SK-N-SH treated with all-trans-retinoic acid at 6 μM for 48 hours (cell line): Measurements from ENCODE around the gene RBPMS2.

Experiments used
- ATAC-seq: fragments of 200-7000 bp; cut with Tn5 transposase; 3 replicates; pipeline ENCODE4 v1.9.1; 2020; ENCODE audit warnings: mild to moderate bottlenecking, moderate library complexity
- ARNTL ChIP-seq: fragments of 450-650 bp; formaldehyde crosslinking; IDR thresholded peaks from 2 replicates; pipeline ENCODE4 v1.5.0; 2020; ENCODE audit warnings: low read depth, mild to moderate bottlenecking, moderate library complexity, borderline replicate concordance
- BACH2 ChIP-seq: fragments of 250-450 bp; sonication (Bioruptor Pico); IDR thresholded peaks from 2 replicates; pipeline ENCODE4 v1.9.0; 2021; ENCODE audit warnings: mild to moderate bottlenecking, borderline replicate concordance
- CSDC2 ChIP-seq: fragments of 250-450 bp; sonication (Bioruptor Pico); IDR thresholded peaks from 2 replicates; pipeline ENCODE4 v1.5.0; 2020; ENCODE audit warnings: mild to moderate bottlenecking, moderate library complexity
- ESRRG ChIP-seq: fragments of 250-450 bp; sonication (Bioruptor Pico); IDR thresholded peaks from 2 replicates; pipeline ENCODE4 v1.6.1; 2021; ENCODE audit warnings: mild to moderate bottlenecking
- GLIS3 ChIP-seq: fragments of 250-450 bp; sonication (Bioruptor Pico); IDR thresholded peaks from 2 replicates; pipeline ENCODE4 v1.5.0; 2020; ENCODE audit warnings: mild to moderate bottlenecking, moderate library complexity
- ISL1 ChIP-seq: fragments of 250-450 bp; sonication (Bioruptor Pico); IDR thresholded peaks from 2 replicates; pipeline ENCODE4 v2.1.2; 2022; ENCODE audit warnings: mild to moderate bottlenecking, moderate library complexity
- OSR1 ChIP-seq: fragments of 250-450 bp; sonication (Bioruptor Pico); IDR thresholded peaks from 2 replicates; pipeline ENCODE4 v1.8.0; 2022; ENCODE audit warnings: moderate library complexity, mild to moderate bottlenecking, inconsistent platforms
- PPARA ChIP-seq: fragments of 250-450 bp; sonication (Bioruptor Pico); IDR thresholded peaks from 2 replicates; pipeline ENCODE4 v1.5.0; 2020; ENCODE audit warnings: mild to moderate bottlenecking, borderline replicate concordance
- RARB ChIP-seq: fragments of 250-450 bp; sonication (Bioruptor Pico); IDR thresholded peaks from 2 replicates; pipeline ENCODE4 v1.8.0; 2021; ENCODE audit warnings: mild to moderate bottlenecking, moderate library complexity
- SNAI2 ChIP-seq: fragments of 250-450 bp; sonication (Bioruptor Pico); IDR thresholded peaks from 2 replicates; pipeline ENCODE4 v1.5.0; 2020; ENCODE audit warnings: mild to moderate bottlenecking, moderate library complexity
- TCF4 ChIP-seq: fragments of 250-450 bp; sonication (Bioruptor Pico); IDR thresholded peaks from 2 replicates; pipeline ENCODE4 v1.8.0; 2021; ENCODE audit warnings: mild to moderate bottlenecking, moderate library complexity, borderline replicate concordance
- TOX ChIP-seq: fragments of 250-450 bp; sonication (Bioruptor Pico); IDR thresholded peaks from 2 replicates; pipeline ENCODE4 v1.8.0; 2021; ENCODE audit warnings: mild to moderate bottlenecking, moderate library complexity, borderline replicate concordance
- ZC3H10 ChIP-seq: fragments of 250-450 bp; sonication (Bioruptor Pico); IDR thresholded peaks from 2 replicates; pipeline ENCODE4 v1.5.1; 2021; ENCODE audit warnings: mild to moderate bottlenecking, moderate library complexity
- ZFP3 ChIP-seq: fragments of 250-450 bp; sonication (Bioruptor Pico); IDR thresholded peaks from 2 replicates; pipeline ENCODE4 v1.5.0; 2020; ENCODE audit warnings: mild to moderate bottlenecking, moderate library complexity
- ZFP30 ChIP-seq: fragments of 450-650 bp; formaldehyde crosslinking; IDR thresholded peaks from 2 replicates; pipeline ENCODE4 v1.5.0; 2022; ENCODE audit warnings: mild to moderate bottlenecking, moderate library complexity
- ZNF565 ChIP-seq: fragments of 450-650 bp; formaldehyde crosslinking; conservative IDR thresholded peaks from 2 replicates; pipeline ENCODE4 v1.5.0; 2020; ENCODE audit warnings: low read depth, mild to moderate bottlenecking, moderate library complexity
- ZNF70 ChIP-seq: fragments of 450-650 bp; formaldehyde crosslinking; IDR thresholded peaks from 2 replicates; pipeline ENCODE4 v1.5.0; 2020; ENCODE audit warnings: mild to moderate bottlenecking, moderate library complexity
- ZNF8 ChIP-seq: fragments of 450-650 bp; formaldehyde crosslinking; IDR thresholded peaks from 2 replicates; pipeline ENCODE4 v1.5.0; 2020; ENCODE audit warnings: mild to moderate bottlenecking, moderate library complexity
- TF ChIP-seq, protein P1 (sequence below): fragments of 250-450 bp; sonication (Bioruptor Pico); IDR thresholded peaks from 2 replicates; pipeline ENCODE4 v1.8.0; 2021; ENCODE audit warnings: low read depth, mild to moderate bottlenecking, moderate library complexity, borderline replicate concordance
- TF ChIP-seq, protein P2 (sequence below): fragments of 250-450 bp; sonication (Bioruptor Pico); IDR thresholded peaks from 2 replicates; pipeline ENCODE4 v1.5.0; 2020; ENCODE audit warnings: mild to moderate bottlenecking, moderate library complexity
- TF ChIP-seq, protein P3 (sequence below): fragments of 250-450 bp; sonication (Bioruptor Pico); IDR thresholded peaks from 2 replicates; pipeline ENCODE4 v1.5.1; 2021; ENCODE audit warnings: mild to moderate bottlenecking, moderate library complexity

The RBPMS2 gene

DNA sequence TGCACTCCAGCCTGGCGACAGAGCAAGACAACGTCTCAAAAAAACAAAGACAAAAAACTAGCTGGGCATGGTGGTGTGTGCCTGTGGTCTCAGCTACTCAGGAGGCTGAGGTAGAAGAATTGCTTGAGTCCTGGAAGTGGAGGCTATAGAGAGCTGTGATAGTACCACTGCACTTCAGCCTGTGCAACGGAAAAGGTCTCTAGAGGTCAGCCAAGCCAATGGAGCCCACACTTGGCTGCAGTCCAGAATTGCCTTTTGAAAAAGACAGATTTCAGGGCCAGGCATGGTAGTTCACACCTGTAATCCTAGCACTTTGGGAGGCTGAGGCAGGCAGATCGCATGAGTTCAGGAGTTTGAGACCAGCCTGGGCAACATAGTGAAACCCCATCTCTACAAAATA lies 8.4 kb upstream of the RBPMS2 start (continued):
- TF ChIP-seq, protein P1, sequence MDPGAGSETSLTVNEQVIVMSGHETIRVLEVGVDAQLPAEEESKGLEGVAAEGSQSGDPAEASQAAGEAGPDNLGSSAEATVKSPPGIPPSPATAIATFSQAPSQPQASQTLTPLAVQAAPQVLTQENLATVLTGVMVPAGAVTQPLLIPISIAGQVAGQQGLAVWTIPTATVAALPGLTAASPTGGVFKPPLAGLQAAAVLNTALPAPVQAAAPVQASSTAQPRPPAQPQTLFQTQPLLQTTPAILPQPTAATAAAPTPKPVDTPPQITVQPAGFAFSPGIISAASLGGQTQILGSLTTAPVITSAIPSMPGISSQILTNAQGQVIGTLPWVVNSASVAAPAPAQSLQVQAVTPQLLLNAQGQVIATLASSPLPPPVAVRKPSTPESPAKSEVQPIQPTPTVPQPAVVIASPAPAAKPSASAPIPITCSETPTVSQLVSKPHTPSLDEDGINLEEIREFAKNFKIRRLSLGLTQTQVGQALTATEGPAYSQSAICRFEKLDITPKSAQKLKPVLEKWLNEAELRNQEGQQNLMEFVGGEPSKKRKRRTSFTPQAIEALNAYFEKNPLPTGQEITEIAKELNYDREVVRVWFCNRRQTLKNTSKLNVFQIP (CRISPR knock-in tag), result no peak
- TF ChIP-seq CSDC2 (CRISPR knock-in tag), result no peak
- TF ChIP-seq SNAI2, result no peak
- TF ChIP-seq TCF4 (CRISPR knock-in tag), result no peak

DNA sequence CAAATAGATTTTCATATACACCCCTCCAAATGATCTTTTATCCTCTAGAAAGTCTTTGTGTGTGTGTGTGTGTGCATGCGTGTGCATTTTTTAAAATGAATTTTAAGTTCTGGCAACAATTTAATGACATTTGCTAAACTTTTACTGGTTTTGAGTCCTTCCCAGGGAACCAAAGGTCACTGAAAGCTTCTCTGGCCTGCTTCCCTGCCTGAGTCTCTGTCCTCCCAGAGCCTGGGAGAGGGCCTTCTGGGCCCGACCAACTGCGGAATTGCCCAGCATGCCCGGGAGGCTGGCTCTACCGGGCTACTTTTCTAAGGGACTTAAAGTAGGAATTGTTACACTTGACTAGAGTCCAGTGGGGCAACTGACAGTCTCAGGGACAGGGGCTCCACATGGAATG lies 7.4 kb upstream of the RBPMS2 start:
- ATAC-seq, result no peak

DNA sequence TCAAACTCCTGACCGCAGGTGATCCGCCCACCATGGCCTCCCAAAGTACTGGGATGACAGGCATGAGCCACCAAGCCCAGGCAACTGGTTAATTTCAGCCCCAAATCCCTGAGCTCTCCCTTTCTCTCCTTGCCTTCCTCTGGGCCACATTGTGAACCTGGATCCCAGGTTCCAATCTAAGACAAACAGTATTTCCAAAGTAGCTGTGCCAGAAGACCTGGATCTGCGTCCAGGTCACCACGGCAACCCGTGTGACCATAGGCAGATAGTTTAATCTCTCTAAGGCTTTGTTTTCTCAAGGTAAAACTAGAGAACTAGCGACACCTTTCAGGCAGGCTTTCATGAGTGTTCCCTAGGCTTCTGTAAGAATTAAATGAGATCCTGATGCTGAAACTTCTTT lies 5.9 kb upstream of the RBPMS2 start:
- TF ChIP-seq TOX (no peak), ZC3H10 (CRISPR knock-in tag) (no peak), RARB (CRISPR knock-in tag) (no peak), CSDC2 (CRISPR knock-in tag) (no peak), TCF4 (CRISPR knock-in tag) (no peak), ESRRG (CRISPR knock-in tag) (no peak), ZNF8 (CRISPR knock-in tag) (no peak), ZNF565 (CRISPR knock-in tag) (no peak), GLIS3 (no peak), SNAI2 (no peak), ZFP30 (CRISPR knock-in tag) (no peak), ISL1 (no peak), ZNF70 (CRISPR knock-in tag) (no peak), BACH2 (CRISPR knock-in tag) (no peak), OSR1 (CRISPR knock-in tag) (no peak), ZFP3 (no peak)
- TF ChIP-seq, protein P2, sequence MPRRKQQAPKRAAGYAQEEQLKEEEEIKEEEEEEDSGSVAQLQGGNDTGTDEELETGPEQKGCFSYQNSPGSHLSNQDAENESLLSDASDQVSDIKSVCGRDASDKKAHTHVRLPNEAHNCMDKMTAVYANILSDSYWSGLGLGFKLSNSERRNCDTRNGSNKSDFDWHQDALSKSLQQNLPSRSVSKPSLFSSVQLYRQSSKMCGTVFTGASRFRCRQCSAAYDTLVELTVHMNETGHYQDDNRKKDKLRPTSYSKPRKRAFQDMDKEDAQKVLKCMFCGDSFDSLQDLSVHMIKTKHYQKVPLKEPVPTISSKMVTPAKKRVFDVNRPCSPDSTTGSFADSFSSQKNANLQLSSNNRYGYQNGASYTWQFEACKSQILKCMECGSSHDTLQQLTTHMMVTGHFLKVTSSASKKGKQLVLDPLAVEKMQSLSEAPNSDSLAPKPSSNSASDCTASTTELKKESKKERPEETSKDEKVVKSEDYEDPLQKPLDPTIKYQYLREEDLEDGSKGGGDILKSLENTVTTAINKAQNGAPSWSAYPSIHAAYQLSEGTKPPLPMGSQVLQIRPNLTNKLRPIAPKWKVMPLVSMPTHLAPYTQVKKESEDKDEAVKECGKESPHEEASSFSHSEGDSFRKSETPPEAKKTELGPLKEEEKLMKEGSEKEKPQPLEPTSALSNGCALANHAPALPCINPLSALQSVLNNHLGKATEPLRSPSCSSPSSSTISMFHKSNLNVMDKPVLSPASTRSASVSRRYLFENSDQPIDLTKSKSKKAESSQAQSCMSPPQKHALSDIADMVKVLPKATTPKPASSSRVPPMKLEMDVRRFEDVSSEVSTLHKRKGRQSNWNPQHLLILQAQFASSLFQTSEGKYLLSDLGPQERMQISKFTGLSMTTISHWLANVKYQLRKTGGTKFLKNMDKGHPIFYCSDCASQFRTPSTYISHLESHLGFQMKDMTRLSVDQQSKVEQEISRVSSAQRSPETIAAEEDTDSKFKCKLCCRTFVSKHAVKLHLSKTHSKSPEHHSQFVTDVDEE (CRISPR knock-in tag), result no peak
- TF ChIP-seq, protein P3, sequence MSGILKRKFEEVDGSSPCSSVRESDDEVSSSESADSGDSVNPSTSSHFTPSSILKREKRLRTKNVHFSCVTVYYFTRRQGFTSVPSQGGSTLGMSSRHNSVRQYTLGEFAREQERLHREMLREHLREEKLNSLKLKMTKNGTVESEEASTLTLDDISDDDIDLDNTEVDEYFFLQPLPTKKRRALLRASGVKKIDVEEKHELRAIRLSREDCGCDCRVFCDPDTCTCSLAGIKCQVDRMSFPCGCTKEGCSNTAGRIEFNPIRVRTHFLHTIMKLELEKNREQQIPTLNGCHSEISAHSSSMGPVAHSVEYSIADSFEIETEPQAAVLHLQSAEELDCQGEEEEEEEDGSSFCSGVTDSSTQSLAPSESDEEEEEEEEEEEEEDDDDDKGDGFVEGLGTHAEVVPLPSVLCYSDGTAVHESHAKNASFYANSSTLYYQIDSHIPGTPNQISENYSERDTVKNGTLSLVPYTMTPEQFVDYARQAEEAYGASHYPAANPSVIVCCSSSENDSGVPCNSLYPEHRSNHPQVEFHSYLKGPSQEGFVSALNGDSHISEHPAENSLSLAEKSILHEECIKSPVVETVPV (CRISPR knock-in tag), result no peak
- TF ChIP-seq, protein P1 (CRISPR knock-in tag), result no peak
- no peak for ATAC-seq

More for the DNA sequence above, 7.4 kb upstream of the RBPMS2 start:
- TF ChIP-seq ZNF8 (CRISPR knock-in tag), result no peak
- no peak for TF ChIP-seq OSR1 (CRISPR knock-in tag)
- no peak for TF ChIP-seq ARNTL (CRISPR knock-in tag)
- TF ChIP-seq ZNF70 (CRISPR knock-in tag), result no peak
- no peak for TF ChIP-seq ISL1
- TF ChIP-seq ZFP3, result no peak
- TF ChIP-seq, protein P2 (CRISPR knock-in tag), result no peak
- no peak for TF ChIP-seq SNAI2
- no peak for TF ChIP-seq PPARA
- TF ChIP-seq ZNF565 (CRISPR knock-in tag), result no peak
- no peak for TF ChIP-seq GLIS3
- TF ChIP-seq, protein P3 (CRISPR knock-in tag), result no peak
- TF ChIP-seq, all 23 proteins: peak for 0
